ENCODE results near the gene DNA2. TPM values are rescaled to one million over a fixed set of nuclear protein-coding genes. Genes with fewer than 3 reads are reported as not detected.

The DNA2 gene
- total and polyA plus RNA-seq, 5 donors: 0.97 to 3.8 (median 2.4) TPM

GRCh38 chr10:68406111-68406814, 65.5 kb downstream of the DNA2 start:
- ATAC-seq (peak; percentile 76 to 81), DNase-seq (peak; percentile 61 to 85 (median 84))
- Histone ChIP-seq H3K27me3 (ENCODE audit: control insufficient read depth, insufficient read depth) (no peaks in the 10 kb centered on the region), H3K4me3 (ENCODE audit: low read length) (peak overlapping the region; percentile 74), H3K4me1 (ENCODE audit: control insufficient read depth, insufficient read depth, low read length) (no peaks in the 10 kb centered on the region), H3K9me3 (ENCODE audit: control insufficient read depth, low read length) (no peaks in the 10 kb centered on the region), H3K27ac (ENCODE audit: low read length) (peak overlapping the region; percentile 79)
- intact Hi-C loops (cut with DNase I): no loop called here
- WGBS: under 1% methylated on average over 38 of the region's 38 CpGs

- H3K9me3 ChIP-seq (ENCODE audit: control insufficient read depth, low read length): no peaks in the 10 kb centered on the region
- no peak for ATAC-seq
- no peak overlapping the region for H3K4me3 ChIP-seq (ENCODE audit: low read length)
- intact Hi-C loops (cut with DNase I): no loop called here
- no peaks in the 10 kb centered on the region for H3K4me1 ChIP-seq (ENCODE audit: control insufficient read depth, insufficient read depth, low read length)
- no peaks in the 10 kb centered on the region for H3K27me3 ChIP-seq (ENCODE audit: control insufficient read depth, insufficient read depth)
- DNase-seq: no peak
- 81% methylated on average over 4 of the region's 4 CpGs for WGBS
- no peak overlapping the region for H3K27ac ChIP-seq (ENCODE audit: low read length)
Observed at GRCh38 chr10:68403701-68404100, 68.1 kb downstream of the DNA2 start.

- no peak overlapping the region for H3K27ac ChIP-seq (ENCODE audit: low read length)
- DNase-seq (no peak), ATAC-seq (no peak)
- no peaks in the 10 kb centered on the region for H3K4me1 ChIP-seq (ENCODE audit: control insufficient read depth, insufficient read depth, low read length)
- no peaks in the 10 kb centered on the region for H3K27me3 ChIP-seq (ENCODE audit: control insufficient read depth, insufficient read depth)
- intact Hi-C loops (cut with DNase I): no loop called here
- no peak overlapping the region for H3K4me3 ChIP-seq (ENCODE audit: low read length)
- WGBS: 42% methylated on average over 1 of the region's 1 CpG
- no peaks in the 10 kb centered on the region for H3K9me3 ChIP-seq (ENCODE audit: control insufficient read depth, low read length)
Observed at GRCh38 chr10:68402276-68402675, 69.5 kb downstream of the DNA2 start.

GRCh38 chr10:68397005-68397404, 74.8 kb downstream of the DNA2 start:
- H3K4me1 ChIP-seq (ENCODE audit: control insufficient read depth, insufficient read depth, low read length): no peaks in the 10 kb centered on the region
- H3K4me3 ChIP-seq (ENCODE audit: low read length): no peak overlapping the region
- ATAC-seq: no peak
- DNase-seq: no peak
- WGBS: 93% methylated on average over 1 of the region's 1 CpG
- H3K27me3 ChIP-seq (ENCODE audit: control insufficient read depth, insufficient read depth): no peaks in the 10 kb centered on the region
- no peaks in the 10 kb centered on the region for H3K9me3 ChIP-seq (ENCODE audit: control insufficient read depth, low read length)
- intact Hi-C loops (cut with DNase I): no loop called here
- no peak overlapping the region for H3K27ac ChIP-seq (ENCODE audit: low read length)

- H3K27me3 ChIP-seq (ENCODE audit: control insufficient read depth, insufficient read depth): no peaks in the 10 kb centered on the region
- ATAC-seq (no peak), DNase-seq (no peak)
- no peaks in the 10 kb centered on the region for H3K4me1 ChIP-seq (ENCODE audit: control insufficient read depth, insufficient read depth, low read length)
- intact Hi-C loops (cut with DNase I): no loop called here
- no peak overlapping the region for H3K4me3 ChIP-seq (ENCODE audit: low read length)
- 86% methylated on average over 2 of the region's 2 CpGs for WGBS
- H3K27ac ChIP-seq (ENCODE audit: low read length): no peak overlapping the region
- no peaks in the 10 kb centered on the region for H3K9me3 ChIP-seq (ENCODE audit: control insufficient read depth, low read length)
Observed at GRCh38 chr10:68385740-68386139, 86.0 kb downstream of the DNA2 start.

- H3K4me1 ChIP-seq (ENCODE audit: control insufficient read depth, insufficient read depth, low read length): no peaks in the 10 kb centered on the region
- intact Hi-C loops (cut with DNase I): no loop called here
- ATAC-seq (no peak), DNase-seq (no peak)
- H3K27ac ChIP-seq (ENCODE audit: low read length): no peak overlapping the region
- 85% methylated on average over 1 of the region's 1 CpG for WGBS
- H3K9me3 ChIP-seq (ENCODE audit: control insufficient read depth, low read length): no peaks in the 10 kb centered on the region
- no peak overlapping the region for H3K4me3 ChIP-seq (ENCODE audit: low read length)
- H3K27me3 ChIP-seq (ENCODE audit: control insufficient read depth, insufficient read depth): no peaks in the 10 kb centered on the region
Observed at GRCh38 chr10:68371604-68372003, 100.2 kb downstream of the DNA2 start.

GRCh38 chr10:68367121-68367520, 104.7 kb downstream of the DNA2 start:
- DNase-seq (no peak), ATAC-seq (no peak)
- Histone ChIP-seq H3K27ac (ENCODE audit: low read length) (no peak overlapping the region), H3K4me1 (ENCODE audit: control insufficient read depth, insufficient read depth, low read length) (no peaks in the 10 kb centered on the region), H3K27me3 (ENCODE audit: control insufficient read depth, insufficient read depth) (no peaks in the 10 kb centered on the region), H3K4me3 (ENCODE audit: low read length) (no peak overlapping the region), H3K9me3 (ENCODE audit: control insufficient read depth, low read length) (no peaks in the 10 kb centered on the region)
- 83% methylated on average over 2 of the region's 2 CpGs for WGBS
- intact Hi-C loops (cut with DNase I): no loop called here

GRCh38 chr10:68366600-68366999, 105.2 kb downstream of the DNA2 start:
- H3K9me3 ChIP-seq (ENCODE audit: control insufficient read depth, low read length): no peaks in the 10 kb centered on the region
- WGBS: 97% methylated on average over 5 of the region's 5 CpGs
- no peaks in the 10 kb centered on the region for H3K4me1 ChIP-seq (ENCODE audit: control insufficient read depth, insufficient read depth, low read length)
- ATAC-seq (no peak), DNase-seq (no peak)
- no peak overlapping the region for H3K4me3 ChIP-seq (ENCODE audit: low read length)
- no peak overlapping the region for H3K27ac ChIP-seq (ENCODE audit: low read length)
- no peaks in the 10 kb centered on the region for H3K27me3 ChIP-seq (ENCODE audit: control insufficient read depth, insufficient read depth)
- intact Hi-C loops (cut with DNase I): no loop called here

GRCh38 chr10:68365611-68366010, 106.2 kb downstream of the DNA2 start:
- no peak overlapping the region for H3K4me3 ChIP-seq (ENCODE audit: low read length)
- no peaks in the 10 kb centered on the region for H3K9me3 ChIP-seq (ENCODE audit: control insufficient read depth, low read length)
- 88% methylated on average over 2 of the region's 2 CpGs for WGBS
- DNase-seq: no peak
- no peak overlapping the region for H3K27ac ChIP-seq (ENCODE audit: low read length)
- no peaks in the 10 kb centered on the region for H3K27me3 ChIP-seq (ENCODE audit: control insufficient read depth, insufficient read depth)
- no peaks in the 10 kb centered on the region for H3K4me1 ChIP-seq (ENCODE audit: control insufficient read depth, insufficient read depth, low read length)
- no peak for ATAC-seq
- intact Hi-C loops (cut with DNase I): no loop called here

- Histone ChIP-seq H3K27ac (ENCODE audit: low read length) (no peak overlapping the region), H3K4me1 (ENCODE audit: control insufficient read depth, insufficient read depth, low read length) (no peaks in the 10 kb centered on the region), H3K4me3 (ENCODE audit: low read length) (no peak overlapping the region), H3K9me3 (ENCODE audit: control insufficient read depth, low read length) (no peaks in the 10 kb centered on the region), H3K27me3 (ENCODE audit: control insufficient read depth, insufficient read depth) (no peaks in the 10 kb centered on the region)
- no peak for DNase-seq
- intact Hi-C loops (cut with DNase I): no loop called here
- ATAC-seq: no peak
- WGBS: 89% methylated on average over 3 of the region's 3 CpGs
Observed at GRCh38 chr10:68364101-68364886, 107.5 kb downstream of the DNA2 start.
